Glomerular visceral epithelial cell (primary cell): Measurements from ENCODE around the gene SMCO4.

Experiments
- DNase-seq: peaks from one replicate; pipeline ENCODE4 v3.0.0-alpha.2; 2016; ENCODE audit errors: extremely low spot score

Gene SMCO4

DNA sequence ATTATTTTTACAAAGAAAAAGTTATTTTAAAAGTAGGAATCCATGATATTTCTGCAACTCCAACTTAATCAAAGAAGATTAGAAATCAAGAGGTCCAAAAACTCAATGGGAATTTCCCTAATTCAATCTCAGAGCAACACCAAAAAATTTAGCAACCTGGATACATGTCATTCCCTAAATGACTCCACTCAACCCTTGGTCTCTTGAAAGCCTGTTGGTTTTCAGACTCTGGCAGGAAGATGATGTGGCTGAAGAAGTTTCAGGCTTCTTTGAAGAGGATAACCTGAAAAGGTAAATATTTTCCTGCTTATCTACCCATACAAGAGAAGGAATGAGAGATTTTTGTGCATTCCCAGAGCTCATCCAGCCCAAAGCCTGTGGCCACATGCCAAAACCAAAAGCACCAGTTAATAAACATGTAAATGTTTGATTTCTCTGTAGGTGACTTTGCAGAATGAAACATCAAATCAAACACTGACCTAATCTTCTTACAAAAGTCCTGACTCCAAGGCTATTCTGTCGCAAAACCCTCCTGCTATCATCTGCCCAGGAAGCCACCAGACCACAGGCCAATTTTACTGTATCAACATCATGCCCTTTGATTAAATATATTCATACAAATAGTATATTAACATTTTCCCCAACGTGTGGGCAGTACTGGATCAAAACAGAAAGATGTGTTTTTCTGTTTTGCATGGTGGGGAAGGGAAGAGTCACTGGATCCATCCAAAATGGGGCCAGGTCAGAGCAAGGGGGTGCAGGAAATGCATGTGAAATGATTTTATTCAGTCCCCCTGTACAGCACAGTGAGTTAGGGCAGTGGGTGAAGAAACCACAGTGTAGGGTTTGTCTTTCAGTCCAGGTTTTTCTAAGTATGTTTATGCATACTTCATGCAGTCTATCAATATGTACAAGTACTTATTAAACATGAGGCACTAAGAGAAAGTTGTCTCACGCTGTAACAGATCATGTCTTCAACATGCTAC lies 38.8 kb downstream of the SMCO4 start:
- DNase-seq = peak; percentile 13

- DNase-seq = no peak
These were observed 41.3 kb downstream of the SMCO4 start for GRCh38 chr11:93501856-93502255.

- no peak for DNase-seq
These were observed 42.4 kb downstream of the SMCO4 start for GRCh38 chr11:93500759-93501158.

DNA sequence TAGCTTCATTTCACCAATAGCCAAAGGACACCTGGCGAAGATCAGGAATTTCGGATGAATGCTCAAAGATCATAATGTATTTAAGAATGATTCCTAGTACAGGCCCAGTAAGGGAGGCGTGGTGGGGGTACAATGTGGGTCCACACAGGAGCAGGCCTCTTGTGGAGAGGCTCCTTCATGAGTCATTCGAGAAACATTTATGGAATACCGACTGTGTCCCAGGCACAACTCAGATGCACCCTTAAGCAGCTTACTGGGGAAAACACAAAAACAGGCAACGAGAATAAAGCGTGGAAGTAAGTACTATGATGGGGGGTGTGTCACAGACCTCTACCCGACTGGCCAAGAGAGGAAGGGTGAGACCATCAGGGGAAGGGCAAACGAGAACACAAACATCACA lies 44.5 kb downstream of the SMCO4 start:
- DNase-seq = peak; percentile 78

DNA sequence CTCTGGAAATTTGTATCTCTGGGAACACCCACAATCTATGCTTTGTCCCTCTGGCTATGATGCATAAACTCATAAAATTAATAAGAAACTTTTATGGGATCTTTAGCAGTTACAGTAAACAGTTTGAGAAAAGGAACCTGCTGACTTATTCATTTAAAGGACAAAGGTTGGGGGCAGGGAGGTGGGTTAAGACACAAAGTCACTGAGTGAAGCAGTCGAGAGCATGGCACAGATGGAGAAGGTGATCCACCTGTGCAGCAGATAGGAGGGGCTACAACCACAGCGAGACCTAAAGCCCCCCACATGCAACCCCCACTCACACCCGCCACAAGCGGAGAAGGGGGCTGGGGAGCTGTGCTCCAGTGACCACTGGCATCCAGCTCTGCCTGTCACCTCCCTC lies 45.0 kb downstream of the SMCO4 start:
- DNase-seq = no peak

DNA sequence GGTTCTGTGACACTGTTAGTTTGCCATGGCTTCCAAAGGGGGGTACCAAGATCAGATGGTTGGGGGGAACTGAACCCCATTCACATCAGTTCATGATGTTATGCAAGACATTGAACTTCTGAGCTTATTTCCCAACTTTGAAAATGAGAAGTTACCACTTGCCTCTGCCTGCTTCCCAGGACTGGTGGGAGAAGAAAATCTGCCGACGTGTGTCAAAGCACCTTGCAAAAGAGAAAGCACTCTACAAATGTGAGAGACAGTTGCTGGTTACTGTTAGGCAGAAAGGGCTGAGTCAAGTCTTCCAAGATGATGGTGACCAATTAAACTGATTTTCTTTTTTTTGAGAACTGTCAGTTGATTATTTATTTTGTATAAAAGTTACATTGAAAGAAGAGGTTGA lies 45.6 kb downstream of the SMCO4 start:
- no peak for DNase-seq

DNA sequence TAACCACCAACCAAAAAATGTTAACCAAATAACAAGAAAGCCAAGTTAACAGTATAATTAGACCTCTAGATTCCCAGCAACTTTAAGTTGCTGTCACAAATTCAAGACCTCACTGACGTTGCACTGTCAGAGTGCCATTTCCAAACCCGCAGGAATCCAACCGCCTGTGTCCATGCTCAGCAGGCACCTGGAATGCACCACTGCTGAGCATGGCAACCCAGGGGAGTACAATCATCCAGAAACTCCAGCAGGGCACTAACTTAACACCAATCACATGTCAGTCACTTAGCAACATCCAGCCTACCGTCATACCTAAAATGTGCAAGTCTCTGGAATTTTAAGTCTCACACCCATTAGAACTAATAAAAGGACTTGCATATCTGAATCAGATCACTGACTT lies 48.8 kb downstream of the SMCO4 start:
- peak; percentile 90 for DNase-seq

DNA sequence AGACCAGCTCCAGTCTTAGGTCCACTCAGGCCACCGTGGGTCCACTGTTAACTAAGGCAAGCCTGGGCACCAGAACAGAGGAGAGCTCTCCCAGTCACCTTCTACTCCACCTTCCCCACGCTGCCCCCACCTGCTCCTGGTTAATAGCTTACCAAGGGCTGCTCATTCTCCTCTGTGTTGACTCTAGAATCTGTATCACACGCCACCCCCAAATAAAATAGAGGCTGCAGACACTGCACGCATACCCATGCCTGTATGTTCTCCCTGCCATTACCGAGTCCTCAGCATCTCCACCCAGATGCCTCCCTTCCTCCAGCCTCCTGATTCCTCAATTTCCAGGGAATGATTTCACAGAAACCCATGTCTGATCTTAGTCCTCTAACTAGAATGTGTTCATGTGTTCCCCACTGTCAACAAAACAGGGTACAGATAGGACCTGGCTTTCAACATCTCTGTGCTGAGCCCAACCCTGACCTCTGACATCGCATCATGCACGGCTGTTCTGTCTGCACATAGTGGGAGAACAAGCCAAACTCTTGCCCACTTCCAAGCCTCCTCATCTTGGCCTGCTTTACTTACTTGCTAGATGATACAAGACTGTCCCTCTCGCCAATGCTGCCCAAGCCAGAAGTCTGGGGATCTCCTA lies 49.8 kb downstream of the SMCO4 start:
- DNase-seq = no peak

GRCh38 chr11:93492464-93493251 lies 50.5 kb downstream of the SMCO4 start:
- no peak for DNase-seq

GRCh38 chr11:93491973-93492372 lies 51.2 kb downstream of the SMCO4 start:
- no peak for DNase-seq

- DNase-seq = no peak
These were observed 52.1 kb downstream of the SMCO4 start for GRCh38 chr11:93490996-93491618.

DNA sequence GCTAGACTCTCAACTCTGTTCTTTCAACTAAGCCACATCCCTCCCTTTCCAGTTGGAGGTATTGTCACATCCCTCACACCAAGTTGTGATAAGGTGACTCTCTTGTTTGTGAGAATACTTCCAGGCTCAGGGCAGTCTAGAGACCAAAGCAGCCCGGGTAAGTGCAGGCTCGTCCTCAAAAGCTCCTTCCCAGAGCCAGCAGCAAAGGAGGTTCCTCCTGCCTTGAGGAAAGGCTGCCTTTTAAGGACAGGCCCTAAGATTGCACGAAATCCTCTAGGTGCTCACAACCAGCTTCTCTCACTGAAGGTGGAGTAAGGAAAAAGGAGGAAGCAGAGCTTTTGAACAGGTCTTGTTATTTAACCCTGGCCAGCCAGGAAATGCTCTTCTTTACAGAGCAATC lies 53.4 kb downstream of the SMCO4 start:
- no peak for DNase-seq

- no peak for DNase-seq
These were observed 56.1 kb downstream of the SMCO4 start for GRCh38 chr11:93487032-93487483.

DNA sequence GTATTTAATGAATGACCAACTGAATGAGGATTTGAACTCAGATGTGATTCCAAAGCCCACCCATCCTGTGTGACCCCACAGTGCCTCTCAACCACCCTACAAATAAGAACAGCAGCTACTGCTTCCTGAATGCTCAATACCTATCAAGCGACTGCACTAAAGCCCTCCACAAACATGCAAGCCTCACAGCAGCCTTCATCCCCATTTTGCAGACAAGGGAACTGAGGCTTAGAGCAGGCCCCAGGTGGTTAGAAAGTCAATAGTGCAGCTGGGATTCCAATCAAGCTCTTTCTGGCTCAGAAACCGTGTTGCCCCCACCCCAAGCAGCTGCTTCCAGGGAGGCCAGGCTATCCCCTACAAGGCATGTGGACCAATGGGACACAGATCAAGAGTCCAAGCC lies 57.2 kb downstream of the SMCO4 start:
- no peak for DNase-seq

GRCh38 chr11:93484716-93485115 lies 58.5 kb downstream of the SMCO4 start:
- no peak for DNase-seq

DNA sequence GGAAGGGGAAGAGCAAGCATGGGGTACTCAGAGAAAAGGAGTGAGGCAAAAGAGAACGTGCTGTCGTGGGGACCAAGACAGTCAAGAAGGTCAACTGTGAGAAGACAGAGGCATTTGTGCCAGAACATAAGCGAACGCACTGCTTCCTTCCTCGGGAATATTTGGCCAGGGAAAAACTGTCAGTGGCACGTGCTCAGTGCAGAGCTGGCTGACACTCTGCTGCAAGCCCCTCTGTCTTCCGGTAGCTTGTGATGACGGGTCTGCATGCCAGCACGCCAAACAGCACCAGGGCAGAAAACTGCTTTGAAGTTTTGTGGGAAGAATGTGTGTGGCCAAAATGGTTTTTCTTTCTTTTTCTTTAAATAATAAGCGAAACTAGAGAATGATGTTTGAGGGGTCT lies 60.6 kb downstream of the SMCO4 start:
- DNase-seq = no peak

DNA sequence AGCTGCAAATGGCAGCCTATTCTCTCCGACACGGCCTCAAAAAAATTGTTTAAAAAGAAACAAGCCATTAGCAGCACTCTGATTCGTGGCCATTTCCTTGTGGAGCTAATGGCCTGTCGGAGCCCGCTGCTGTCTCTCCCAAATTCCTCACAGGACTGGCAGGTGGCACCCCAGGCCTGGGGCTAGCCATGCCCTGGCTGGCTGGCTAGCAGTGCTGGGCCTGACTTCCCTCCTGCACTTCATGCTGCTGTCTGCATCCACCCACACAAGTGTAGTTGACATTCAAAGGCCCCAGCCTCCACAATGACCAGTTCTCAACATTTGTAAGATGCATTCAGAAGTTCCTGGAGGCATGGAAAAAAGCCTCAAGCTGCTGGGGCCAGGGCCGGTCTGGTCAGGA lies 61.5 kb downstream of the SMCO4 start:
- DNase-seq = no peak

DNA sequence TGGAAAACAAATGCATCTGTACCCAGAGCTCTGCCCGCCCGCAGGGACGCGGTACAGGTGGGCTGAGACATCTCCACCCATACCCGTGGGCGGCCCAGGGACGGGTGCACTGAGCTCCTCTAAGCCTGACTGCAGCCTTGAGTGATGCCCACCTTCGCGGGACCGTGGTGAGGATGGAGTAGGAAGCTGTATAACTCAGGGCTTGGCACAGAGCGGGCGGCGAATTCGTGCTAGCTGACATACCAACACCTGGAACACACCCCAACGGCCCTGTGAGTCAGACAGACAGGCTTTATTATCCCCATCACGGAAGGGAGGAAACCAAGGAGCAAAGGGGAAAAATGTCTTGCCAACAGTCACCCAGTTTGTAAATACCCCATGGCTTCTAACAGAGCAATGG lies 61.9 kb downstream of the SMCO4 start:
- DNase-seq = no peak

GRCh38 chr11:93480756-93481155 lies 62.4 kb downstream of the SMCO4 start:
- no peak for DNase-seq

- DNase-seq = no peak
These were observed 62.9 kb downstream of the SMCO4 start for GRCh38 chr11:93480256-93480655.

- DNase-seq = no peak
These were observed 64.3 kb downstream of the SMCO4 start for GRCh38 chr11:93478841-93479240.
